ENCODE results near the gene THSD7B.
"Not testable (repeated sequence)": the region's sequence is repeated elsewhere in the genome, so short reads cannot be mapped to it uniquely, and the experiment has no call there.

Gene THSD7B

GRCh38 chr2:137287913-137288639 is 522.7 kb downstream of the THSD7B start:
- DNase-seq: no peak

GRCh38 chr2:137291836-137292570 is 526.7 kb downstream of the THSD7B start:
- DNase-seq: no peak

- no peak for DNase-seq
These were observed 533.0 kb downstream of the THSD7B start for GRCh38 chr2:137298377-137298776.

GRCh38 chr2:137300987-137301386 is 535.6 kb downstream of the THSD7B start:
- no peak for DNase-seq

- DNase-seq: no peak
These were observed 537.6 kb downstream of the THSD7B start for GRCh38 chr2:137302957-137303356.

GRCh38 chr2:137316075-137316474 is 550.7 kb downstream of the THSD7B start:
- no peak for DNase-seq

GRCh38 chr2:137321566-137321965 is 556.2 kb downstream of the THSD7B start:
- DNase-seq: no peak

GRCh38 chr2:137331562-137331961 is 566.2 kb downstream of the THSD7B start:
- not testable (repeated sequence) for DNase-seq

GRCh38 chr2:137333386-137334165 is 568.2 kb downstream of the THSD7B start:
- DNase-seq: no peak

- DNase-seq: no peak
These were observed 570.7 kb downstream of the THSD7B start for GRCh38 chr2:137336067-137336466.

GRCh38 chr2:137339051-137339450 is 573.7 kb downstream of the THSD7B start:
- DNase-seq: no peak

- no peak for DNase-seq
These were observed 580.6 kb downstream of the THSD7B start for GRCh38 chr2:137345994-137346393.

GRCh38 chr2:137348301-137348700 is 583.0 kb downstream of the THSD7B start:
- no peak for DNase-seq

- DNase-seq: no peak
These were observed 592.3 kb downstream of the THSD7B start for GRCh38 chr2:137357634-137358033.

- no peak for DNase-seq
These were observed 602.0 kb downstream of the THSD7B start for GRCh38 chr2:137367361-137367760.

GRCh38 chr2:137369106-137369505 is 603.8 kb downstream of the THSD7B start:
- no peak for DNase-seq

GRCh38 chr2:137379186-137379585 is 613.8 kb downstream of the THSD7B start:
- no peak for DNase-seq

- DNase-seq: no peak
These were observed 615.3 kb downstream of the THSD7B start for GRCh38 chr2:137380610-137381009.

- no peak for DNase-seq
These were observed 616.4 kb downstream of the THSD7B start for GRCh38 chr2:137381731-137382130.

- DNase-seq: no peak
These were observed 618.0 kb downstream of the THSD7B start for GRCh38 chr2:137383391-137383790.

GRCh38 chr2:137387044-137387443 is 621.7 kb downstream of the THSD7B start:
- no peak for DNase-seq

- no peak for DNase-seq
These were observed 640.2 kb downstream of the THSD7B start for GRCh38 chr2:137405496-137405895.

- no peak for DNase-seq
These were observed 646.2 kb downstream of the THSD7B start for GRCh38 chr2:137411585-137411984.

Data from C1 segment of cervical spinal cord (tissue), 14 donors.